Lower leg skin (tissue), 4 donors: ENCODE data around the gene LANCL2. TPM values are rescaled to one million over a fixed set of nuclear protein-coding genes. Genes with fewer than 3 reads are reported as not detected.

Experiments
- DNase-seq, 2 donors: peaks; one replicate each; pipeline ENCODE4 v3.0.0-alpha.2; 2019; ENCODE audit warnings: low spot score in 2 of 2
- H3K4me3 ChIP-seq: fragments of 200-600 bp; sonication (generic); 2 replicates; pipeline ENCODE4 v1.5.1; 2017; ENCODE audit warnings: mild to moderate bottlenecking, low read depth; ENCODE audit not compliant: poor library complexity, severe bottlenecking
- CTCF ChIP-seq, 3 donors: fragments of 450-650 bp; IDR thresholded peaks; one replicate each; pipeline ENCODE4 v1.5.1; 2016; ENCODE audit warnings: antibody characterized with exemption in 3 of 3, mild to moderate bottlenecking in 3 of 3, moderate library complexity in 2 of 3
- POLR2A ChIP-seq, 2 donors: fragments of 450-650 bp; IDR thresholded peaks; one replicate each; pipeline ENCODE4 v1.6.1; 2016 to 2017; ENCODE audit warnings: antibody characterized with exemption in 2 of 2, mild to moderate bottlenecking in 1 of 2, moderate library complexity in 1 of 2
- WGBS, 2 donors: methylation state at CpG; one replicate each; pipeline ENCODE4 v1.1.5; 2018; 5-methylcytosine and 5-hydroxymethylcytosine counted together
- intact Hi-C: fragments of 100-400 bp; cut with DNase I; formaldehyde crosslinking; loops from one replicate; pipeline ENCODE4 v1.15.0; 2023; ENCODE audit warnings: low total_unique reads
- total RNA-seq, 4 donors: library from RNA; depleted of rRNA; stranded (reverse); fragments of >200 nt; gene quantifications; one replicate each; pipeline ENCODE4 v1.1.0, GENCODE V29; 2016

The LANCL2 gene
- total RNA-seq, 4 donors from 2014 or later, result 7.7 to 13.4 (median 11.4) TPM

- WGBS, 2 donors, result 47 to 55% methylated on average over 1 of the region's 1 CpG
- no peak overlapping the region for H3K4me3 ChIP-seq
- no peak for DNase-seq
- TF ChIP-seq POLR2A (IDR thresholded peaks at IDR 0.05), result no peak
- TF ChIP-seq CTCF (IDR thresholded peaks at IDR 0.05), result no peak
- intact Hi-C loops, result no loop called here
These were observed 79.6 kb downstream of the LANCL2 start for GRCh38 chr7:55444786-55445185.

DNA sequence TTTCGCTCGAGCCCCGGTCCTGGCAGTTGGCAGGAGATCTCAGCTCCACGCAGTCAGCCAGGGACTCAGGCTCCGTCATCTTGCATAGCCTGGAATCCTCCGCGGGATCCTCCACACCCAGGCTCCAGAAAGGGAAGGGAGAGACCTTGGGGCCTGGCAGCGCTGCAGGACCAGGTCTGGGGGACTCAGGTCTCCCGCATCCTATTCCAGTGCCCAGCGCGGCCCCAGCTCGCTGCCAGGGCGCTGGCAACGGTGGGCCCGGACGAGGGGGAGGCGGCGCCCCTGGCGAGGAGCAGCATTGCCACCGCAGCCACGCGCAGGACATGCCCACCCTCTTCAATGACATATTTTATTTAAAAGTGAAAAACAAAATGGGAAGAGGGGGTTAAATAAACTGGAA is 83.4 kb downstream of the LANCL2 start:
- no peak overlapping the region for H3K4me3 ChIP-seq
- WGBS, 2 donors, result 78 to 79% methylated on average over 21 to 22 of the region's 22 CpGs
- no peak for DNase-seq
- no peak for TF ChIP-seq CTCF (IDR thresholded peaks at IDR 0.05)
- TF ChIP-seq POLR2A (IDR thresholded peaks at IDR 0.05), result no peak
- intact Hi-C loops, result no loop called here

GRCh38 chr7:55449205-55449991 is 84.3 kb downstream of the LANCL2 start:
- intact Hi-C loops, result no loop called here
- H3K4me3 ChIP-seq, result no peak overlapping the region
- no peak for DNase-seq
- 41 to 68% methylated on average over 26 to 55 of the region's 56 CpGs for WGBS, 2 donors
- TF ChIP-seq POLR2A (IDR thresholded peaks at IDR 0.05), result no peak
- TF ChIP-seq CTCF (IDR thresholded peaks at IDR 0.05), result no peak

GRCh38 chr7:55449992-55450535 is 84.9 kb downstream of the LANCL2 start:
- TF ChIP-seq CTCF (IDR thresholded peaks at IDR 0.05) (no peak), POLR2A (IDR thresholded peaks at IDR 0.05) (no peak)
- no peak for DNase-seq
- 91 to 92% methylated on average over 8 of the region's 8 CpGs for WGBS, 2 donors
- H3K4me3 ChIP-seq, result no peak overlapping the region
- intact Hi-C loops, result no loop called here

GRCh38 chr7:55452971-55453370 is 87.8 kb downstream of the LANCL2 start:
- TF ChIP-seq POLR2A (IDR thresholded peaks at IDR 0.05), result no peak
- TF ChIP-seq CTCF (IDR thresholded peaks at IDR 0.05), result no peak
- 93 to 97% methylated on average over 4 of the region's 4 CpGs for WGBS, 2 donors

More at GRCh38 chr7:55452971-55453370, 87.8 kb downstream of the LANCL2 start:
- no peak for DNase-seq
- no peak overlapping the region for H3K4me3 ChIP-seq
- intact Hi-C loops, result no loop called here
